OCI-LY3 (cell line): ENCODE data around the gene ETV1.

Source experiments
- CTCF ChIP-seq: fragments of 200-600, 300-600 bp; sonication (generic); IDR thresholded peaks from 2 replicates; pipeline ENCODE4 v1.5.1; 2014; ENCODE audit warnings: antibody characterized with exemption, low read length, low read depth
- EZH2phosphoT487 ChIP-seq: fragments of 200-600 bp; shearing (Covaris generic); IDR thresholded peaks from 2 replicates; pipeline ENCODE4 v1.6.1; 2018; ENCODE audit warnings: antibody characterized with exemption, mixed run types, low read depth

- no peak for TF ChIP-seq CTCF
- no peak for TF ChIP-seq EZH2phosphoT487
Observed at GRCh38 chr7:13860734-13861133, 128.7 kb downstream of the ETV1 start.
